Activated naive CD4-positive, alpha-beta T cell treated with anti-CD3 and anti-CD28 coated beads, Interleukin-2, amount 50 U/mL, for 72 hours (primary cell): ENCODE results near the gene NMD3. TPM values are rescaled to one million over a fixed set of nuclear protein-coding genes. Genes with fewer than 3 reads are reported as not detected.
"Not testable (repeated sequence)": the region's sequence is repeated elsewhere in the genome, so short reads cannot be mapped to it uniquely, and the experiment has no call there.

ENCODE experiments used
- ATAC-seq, 2 donors: fragments of 150-1000 bp; cut with Tn5 transposase; 2 replicates each; pipeline ENCODE4 v1.10.0; 2021; ENCODE audit warnings: mild to moderate bottlenecking in 2 of 2, moderate library complexity in 2 of 2
- DNase-seq, 2 donors: peaks; one replicate each; pipeline ENCODE4 v3.0.0; 2021 to 2022; ENCODE audit warnings: low spot score in 2 of 2
- H3K27ac Mint-ChIP-seq, 2 donors: one replicate each; pipeline ENCODE4 v1.8.0; 2022; ENCODE audit warnings: mild to moderate bottlenecking in 2 of 2, mixed read lengths in 2 of 2
- H3K36me3 Mint-ChIP-seq, 2 donors: one replicate each; pipeline ENCODE4 v1.8.0; 2022; ENCODE audit warnings: mixed read lengths in 2 of 2
- H3K9me3 Mint-ChIP-seq, 2 donors: one replicate each; pipeline ENCODE4 v1.8.0; 2022; ENCODE audit warnings: mixed read lengths in 2 of 2
- total RNA-seq, 2 donors: library from RNA; stranded (reverse); gene quantifications; one replicate each; pipeline ENCODE4 v1.2.3, GENCODE V29; 2022

The NMD3 gene
- total RNA-seq, 2 donors from 2014 or later: 60.1 to 63.1 TPM

- Mint-ChIP-seq H3K36me3 (peaks cover 23 to 28% of the 10 kb centered on the region in 2 donors), H3K9me3 (peaks cover 6 to 9% of the 10 kb centered on the region in 2 donors), H3K27ac (no peak overlapping the region)
- ATAC-seq (no peak), DNase-seq (no peak)
Observed at GRCh38 chr3:161265916-161266571, 44.9 kb downstream of the NMD3 start.

- DNase-seq: no peak
- Mint-ChIP-seq H3K36me3 (peaks cover 19 to 21% of the 10 kb centered on the region in 2 donors), H3K9me3 (peaks cover 6% of the 10 kb centered on the region in 2 donors), H3K27ac (no peak overlapping the region)
- ATAC-seq: no peak
Observed at GRCh38 chr3:161266731-161267150, 45.6 kb downstream of the NMD3 start.

- Mint-ChIP-seq H3K27ac (no peak overlapping the region), H3K36me3 (peaks cover 16 to 19% of the 10 kb centered on the region in 2 donors), H3K9me3 (peaks cover 6% of the 10 kb centered on the region in 2 donors)
- ATAC-seq (no peak), DNase-seq (no peak)
Observed at GRCh38 chr3:161267646-161268045, 46.5 kb downstream of the NMD3 start.

- DNase-seq (no peak), ATAC-seq (no peak)
- Mint-ChIP-seq H3K36me3 (peaks cover 11 to 14% of the 10 kb centered on the region in 2 donors), H3K27ac (no peak overlapping the region), H3K9me3 (peaks cover 6% of the 10 kb centered on the region in 2 donors)
Observed at GRCh38 chr3:161268601-161269000, 47.5 kb downstream of the NMD3 start.

- Mint-ChIP-seq H3K27ac (no peak overlapping the region), H3K36me3 (peaks cover 0 to 8% of the 10 kb centered on the region in 2 donors), H3K9me3 (no peaks in the 10 kb centered on the region)
- no peak for DNase-seq
- no peak for ATAC-seq
Observed at GRCh38 chr3:161270991-161271390, 49.9 kb downstream of the NMD3 start.

- Mint-ChIP-seq H3K27ac (no peak overlapping the region), H3K36me3 (peaks cover 6 to 8% of the 10 kb centered on the region in 2 donors), H3K9me3 (no peaks in the 10 kb centered on the region)
- DNase-seq: no peak
- no peak for ATAC-seq
Observed at GRCh38 chr3:161271646-161272045, 50.5 kb downstream of the NMD3 start.

GRCh38 chr3:161272524-161272923 lies 51.4 kb downstream of the NMD3 start:
- no peak for ATAC-seq
- Mint-ChIP-seq H3K36me3 (peaks cover 14 to 15% of the 10 kb centered on the region in 2 donors), H3K27ac (no peak overlapping the region), H3K9me3 (peaks cover 5 to 6% of the 10 kb centered on the region in 2 donors)
- no peak for DNase-seq

- DNase-seq: peak in 1 of 2 donors; percentile 27
- ATAC-seq: no peak
- H3K36me3 Mint-ChIP-seq: peaks cover 22% of the 10 kb centered on the region in 2 donors
- H3K9me3 Mint-ChIP-seq: peaks cover 7 to 11% of the 10 kb centered on the region in 2 donors
- H3K27ac Mint-ChIP-seq: no peak overlapping the region
Observed at GRCh38 chr3:161273589-161274218, 52.6 kb downstream of the NMD3 start.

GRCh38 chr3:161274691-161275298 lies 53.7 kb downstream of the NMD3 start:
- Mint-ChIP-seq H3K36me3 (peaks cover 32 to 33% of the 10 kb centered on the region in 2 donors), H3K9me3 (peaks cover 16 to 21% of the 10 kb centered on the region in 2 donors), H3K27ac (no peak overlapping the region)
- ATAC-seq (peak in 1 of 2 donors; percentile 54), DNase-seq (peak in 1 of 2 donors; percentile 61)

- ATAC-seq: no peak
- H3K27ac Mint-ChIP-seq: no peak overlapping the region
- H3K36me3 Mint-ChIP-seq: peaks cover 33 to 35% of the 10 kb centered on the region in 2 donors
- peaks cover 16 to 21% of the 10 kb centered on the region in 2 donors for H3K9me3 Mint-ChIP-seq
- no peak for DNase-seq
Observed at GRCh38 chr3:161275919-161276318, 54.8 kb downstream of the NMD3 start.

GRCh38 chr3:161282387-161282786 lies 61.3 kb downstream of the NMD3 start:
- Mint-ChIP-seq H3K36me3 (peaks cover 19 to 37% of the 10 kb centered on the region in 2 donors), H3K9me3 (peaks cover 17 to 28% of the 10 kb centered on the region in 2 donors)
- not testable (repeated sequence) for H3K27ac Mint-ChIP-seq

GRCh38 chr3:161284989-161285388 lies 63.9 kb downstream of the NMD3 start:
- DNase-seq (no peak), ATAC-seq (no peak)
- Mint-ChIP-seq H3K36me3 (peaks cover 0 to 17% of the 10 kb centered on the region in 2 donors), H3K9me3 (peaks cover 6 to 12% of the 10 kb centered on the region in 2 donors), H3K27ac (no peak overlapping the region)

More at GRCh38 chr3:161282387-161282786, 61.3 kb downstream of the NMD3 start:
- not testable (repeated sequence) for ATAC-seq, DNase-seq

GRCh38 chr3:161289174-161289573 lies 68.1 kb downstream of the NMD3 start:
- no peak overlapping the region for H3K27ac Mint-ChIP-seq
- peaks cover 0 to 8% of the 10 kb centered on the region in 2 donors for H3K36me3 Mint-ChIP-seq
- ATAC-seq: no peak
- DNase-seq: no peak
- H3K9me3 Mint-ChIP-seq: no peaks in the 10 kb centered on the region

GRCh38 chr3:161291191-161291901 lies 70.2 kb downstream of the NMD3 start:
- ATAC-seq (no peak), DNase-seq (no peak)
- H3K9me3 Mint-ChIP-seq: no peaks in the 10 kb centered on the region
- peaks cover 0 to 8% of the 10 kb centered on the region in 2 donors for H3K36me3 Mint-ChIP-seq
- H3K27ac Mint-ChIP-seq: no peak overlapping the region

- H3K27ac Mint-ChIP-seq: no peak overlapping the region
- H3K36me3 Mint-ChIP-seq: peaks cover 6 to 23% of the 10 kb centered on the region in 2 donors
- DNase-seq (no peak), ATAC-seq (no peak)
- peaks cover 5 to 10% of the 10 kb centered on the region in 2 donors for H3K9me3 Mint-ChIP-seq
Observed at GRCh38 chr3:161293381-161293780, 72.3 kb downstream of the NMD3 start.

- H3K9me3 Mint-ChIP-seq: peaks cover 12 to 18% of the 10 kb centered on the region in 2 donors
Observed at GRCh38 chr3:161295325-161295724, 74.2 kb downstream of the NMD3 start.

More at GRCh38 chr3:161295325-161295724, 74.2 kb downstream of the NMD3 start:
- ATAC-seq: no peak
- Mint-ChIP-seq H3K27ac (no peak overlapping the region), H3K36me3 (peaks cover 16 to 30% of the 10 kb centered on the region in 2 donors)
- no peak for DNase-seq
